ENCODE results near the gene ARHGAP28.
"Not testable (repeated sequence)": the region's sequence is repeated elsewhere in the genome, so short reads cannot be mapped to it uniquely, and the experiment has no call there.

Gene ARHGAP28

GRCh38 chr18:6816154-6816553 is 86.6 kb downstream of the ARHGAP28 start:
- no peak for DNase-seq (ENCODE audit: low read depth in 2 of 2)

- no peak for DNase-seq (ENCODE audit: low read depth in 2 of 2)
These were observed 89.8 kb downstream of the ARHGAP28 start for GRCh38 chr18:6819332-6819731.

DNA sequence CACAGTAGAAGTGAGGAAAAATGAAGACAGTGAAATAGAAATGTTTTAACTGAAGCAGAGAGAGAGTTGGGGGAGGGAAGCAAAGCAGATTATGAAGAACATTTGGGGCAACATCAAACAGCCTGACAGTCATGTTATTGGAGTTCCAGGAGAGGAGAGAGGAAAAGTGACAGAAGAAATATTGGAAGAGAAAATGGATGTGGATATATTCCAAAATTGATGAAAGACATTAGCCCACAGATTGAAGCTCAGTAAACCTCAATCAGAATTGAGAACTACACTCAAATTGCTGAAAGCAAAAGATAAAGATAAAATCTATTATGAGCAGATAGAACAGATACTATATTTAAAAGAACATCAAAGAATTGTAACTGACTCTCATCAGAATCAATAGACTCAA is 90.8 kb downstream of the ARHGAP28 start:
- no peak for DNase-seq (ENCODE audit: low read depth in 2 of 2)

- no peak for DNase-seq (ENCODE audit: low read depth in 2 of 2)
These were observed 91.8 kb downstream of the ARHGAP28 start for GRCh38 chr18:6821356-6821755.

DNA sequence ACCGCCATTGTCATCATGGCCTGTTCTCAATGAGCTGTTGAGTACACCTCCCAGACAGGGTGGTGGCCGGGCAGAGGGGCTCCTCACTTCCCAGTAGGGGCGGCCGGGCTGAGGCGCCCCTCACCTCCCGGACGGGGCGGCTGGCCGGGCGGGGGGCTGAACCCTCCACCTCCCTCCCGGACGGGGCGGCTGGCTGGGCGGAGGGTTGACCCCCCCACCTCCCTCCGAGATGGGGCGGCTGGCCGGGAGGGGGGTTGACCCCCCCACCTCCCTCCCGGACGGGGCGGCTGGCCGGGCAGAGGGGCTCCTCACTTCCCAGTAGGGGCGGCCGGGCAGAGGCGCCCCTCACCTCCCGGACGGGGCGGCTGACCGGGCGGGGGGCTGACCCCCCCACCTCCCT is 97.6 kb downstream of the ARHGAP28 start:
- DNase-seq (ENCODE audit: low read depth in 2 of 2), result not testable (repeated sequence)

DNA sequence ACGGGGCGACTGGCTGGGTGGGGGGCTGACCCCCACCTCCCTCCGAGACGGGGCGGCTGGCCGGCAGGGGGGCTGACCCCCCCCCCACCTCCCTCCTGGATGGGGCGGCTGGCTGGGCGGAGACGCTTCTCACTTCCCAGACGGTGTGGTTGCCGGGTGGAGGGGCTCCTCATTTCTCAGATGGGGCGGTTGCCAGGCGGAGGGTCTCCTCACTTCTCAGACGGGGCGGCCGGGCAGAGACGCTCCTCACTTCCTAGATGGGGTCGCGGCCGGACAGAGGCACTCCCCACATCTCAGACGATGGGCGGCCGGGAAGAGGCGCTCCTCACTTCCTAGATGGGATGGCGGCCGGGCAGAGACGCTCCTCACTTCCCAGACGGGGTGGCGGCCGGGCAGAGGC is 98.0 kb downstream of the ARHGAP28 start:
- not testable (repeated sequence) for DNase-seq (ENCODE audit: low read depth in 2 of 2)

DNA sequence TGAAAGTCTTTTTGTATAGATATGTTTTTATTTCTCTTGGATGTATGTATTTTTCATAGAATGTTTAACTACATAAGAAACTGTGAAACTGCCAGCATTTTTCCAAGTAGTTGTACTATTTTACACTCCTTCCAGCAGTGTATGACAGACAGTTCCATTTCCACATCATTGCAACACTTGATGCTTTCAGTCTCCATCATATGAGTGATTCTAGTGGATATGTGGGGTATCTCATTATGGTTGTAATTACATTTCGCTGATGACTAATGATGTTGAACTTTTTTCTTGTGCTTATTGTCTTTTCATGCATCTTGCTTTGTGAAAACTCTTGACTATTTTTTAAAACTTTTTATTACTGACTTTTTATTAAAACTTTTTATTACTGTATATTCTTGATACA is 101.4 kb downstream of the ARHGAP28 start:
- no peak for DNase-seq (ENCODE audit: low read depth in 2 of 2)

DNA sequence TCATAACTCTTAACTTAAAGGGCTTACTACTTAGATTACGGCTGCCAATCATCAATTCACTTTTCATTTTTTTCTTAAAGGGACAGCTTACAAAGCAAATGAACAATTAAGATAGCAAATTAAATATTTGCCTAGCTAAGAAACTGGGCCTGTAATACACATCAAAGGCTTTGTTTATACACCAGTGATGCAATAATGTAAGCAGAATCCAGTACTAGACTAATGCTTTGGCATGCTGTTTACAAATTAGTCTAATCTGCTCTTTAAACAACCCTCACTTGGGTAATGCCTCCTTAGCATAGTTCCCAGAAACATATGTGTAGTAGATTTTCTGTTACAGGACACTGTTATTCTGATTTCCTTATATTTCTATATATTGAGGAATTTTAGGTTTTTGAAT is 105.8 kb downstream of the ARHGAP28 start:
- DNase-seq (ENCODE audit: low read depth in 2 of 2), result no peak

- no peak for DNase-seq (ENCODE audit: low read depth in 2 of 2)
These were observed 106.8 kb downstream of the ARHGAP28 start for GRCh38 chr18:6836331-6836730.

DNA sequence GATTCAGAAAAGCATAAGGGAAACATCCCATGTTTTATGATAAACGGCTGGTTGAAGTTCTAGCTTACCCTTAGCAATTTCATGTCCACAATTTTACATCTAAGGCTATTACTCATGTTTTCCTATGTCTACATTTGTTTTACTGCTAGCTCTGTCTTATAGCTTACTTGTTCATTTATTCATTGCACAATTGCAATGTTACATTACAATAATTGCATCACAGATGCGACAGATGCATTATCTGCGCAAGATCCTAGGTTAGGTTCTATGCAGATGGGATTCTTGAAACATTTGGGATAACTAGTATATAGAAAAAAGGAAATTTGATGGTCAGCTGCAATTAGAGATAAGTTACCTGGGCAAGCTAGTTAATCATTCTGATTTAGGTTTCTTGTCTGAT is 108.4 kb downstream of the ARHGAP28 start:
- DNase-seq (ENCODE audit: low read depth in 2 of 2), result no peak

- no peak for DNase-seq (ENCODE audit: low read depth in 2 of 2)
These were observed 112.6 kb downstream of the ARHGAP28 start for GRCh38 chr18:6842081-6842480.

GRCh38 chr18:6843308-6843707 is 113.8 kb downstream of the ARHGAP28 start:
- no peak for DNase-seq (ENCODE audit: low read depth in 2 of 2)

GRCh38 chr18:6845521-6845920 is 116.0 kb downstream of the ARHGAP28 start:
- DNase-seq (ENCODE audit: low read depth in 2 of 2), result not testable (repeated sequence)

DNA sequence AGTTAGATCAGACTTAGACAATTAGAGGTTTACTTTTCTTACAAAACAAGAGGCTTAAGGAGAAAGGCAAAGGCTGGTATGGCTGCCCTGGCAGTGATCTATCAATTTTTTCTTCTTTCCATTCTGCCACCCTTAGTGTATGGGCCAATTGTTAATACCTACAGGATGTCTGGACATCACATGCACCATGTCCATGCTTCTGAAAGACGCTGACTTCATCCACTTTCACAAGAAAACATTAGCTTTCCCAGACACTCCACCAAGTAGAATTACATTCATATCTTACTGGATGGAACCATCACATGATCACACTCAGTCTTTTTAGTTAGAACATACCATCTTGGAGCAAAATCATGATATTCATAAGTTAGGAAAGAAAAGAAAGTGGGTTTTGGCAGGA is 120.9 kb downstream of the ARHGAP28 start:
- DNase-seq (ENCODE audit: low read depth in 2 of 2), result no peak

DNA sequence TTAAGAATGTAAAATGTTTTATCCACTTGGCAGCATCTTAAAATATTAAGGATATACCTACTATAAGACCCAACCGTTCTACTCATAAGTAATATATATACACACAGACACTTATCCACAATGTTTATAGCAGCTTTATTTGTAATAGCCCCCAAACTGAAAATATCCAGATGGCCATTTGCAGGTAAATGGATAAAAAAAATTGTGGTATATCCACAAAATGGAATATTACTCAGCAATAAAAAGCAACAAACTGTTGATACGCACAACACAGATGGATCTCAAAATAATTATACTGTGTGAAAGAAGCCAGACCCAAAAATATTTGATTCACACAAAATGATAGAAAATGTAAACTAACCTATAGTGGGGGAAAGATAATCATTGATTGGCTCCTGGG is 122.0 kb downstream of the ARHGAP28 start:
- DNase-seq (ENCODE audit: low read depth in 2 of 2), result no peak

DNA sequence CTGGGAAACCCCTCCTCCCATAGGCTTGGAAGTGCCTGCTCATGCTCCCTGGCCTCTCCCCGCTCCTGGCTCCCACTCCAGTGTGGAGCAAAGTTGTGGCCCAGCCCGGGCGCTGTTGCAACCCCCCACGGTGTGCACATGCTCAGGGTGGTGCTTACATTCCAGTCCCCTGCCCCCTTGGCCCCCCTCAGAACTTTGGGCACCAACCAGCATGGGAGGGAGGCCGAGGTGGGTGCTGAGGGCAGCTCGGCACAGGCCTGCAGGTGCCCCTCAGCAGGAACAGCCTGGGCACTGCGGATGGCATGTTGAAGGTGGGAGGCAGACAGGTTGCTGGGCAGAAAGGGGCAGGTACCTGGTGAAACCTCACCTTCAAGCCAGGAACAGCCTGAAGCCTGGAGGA is 125.3 kb downstream of the ARHGAP28 start:
- no peak for DNase-seq (ENCODE audit: low read depth in 2 of 2)

GRCh38 chr18:6855767-6856166 is 126.3 kb downstream of the ARHGAP28 start:
- DNase-seq (ENCODE audit: low read depth in 2 of 2), result no peak

GRCh38 chr18:6857300-6857699 is 127.8 kb downstream of the ARHGAP28 start:
- DNase-seq (ENCODE audit: low read depth in 2 of 2), result no peak

DNA sequence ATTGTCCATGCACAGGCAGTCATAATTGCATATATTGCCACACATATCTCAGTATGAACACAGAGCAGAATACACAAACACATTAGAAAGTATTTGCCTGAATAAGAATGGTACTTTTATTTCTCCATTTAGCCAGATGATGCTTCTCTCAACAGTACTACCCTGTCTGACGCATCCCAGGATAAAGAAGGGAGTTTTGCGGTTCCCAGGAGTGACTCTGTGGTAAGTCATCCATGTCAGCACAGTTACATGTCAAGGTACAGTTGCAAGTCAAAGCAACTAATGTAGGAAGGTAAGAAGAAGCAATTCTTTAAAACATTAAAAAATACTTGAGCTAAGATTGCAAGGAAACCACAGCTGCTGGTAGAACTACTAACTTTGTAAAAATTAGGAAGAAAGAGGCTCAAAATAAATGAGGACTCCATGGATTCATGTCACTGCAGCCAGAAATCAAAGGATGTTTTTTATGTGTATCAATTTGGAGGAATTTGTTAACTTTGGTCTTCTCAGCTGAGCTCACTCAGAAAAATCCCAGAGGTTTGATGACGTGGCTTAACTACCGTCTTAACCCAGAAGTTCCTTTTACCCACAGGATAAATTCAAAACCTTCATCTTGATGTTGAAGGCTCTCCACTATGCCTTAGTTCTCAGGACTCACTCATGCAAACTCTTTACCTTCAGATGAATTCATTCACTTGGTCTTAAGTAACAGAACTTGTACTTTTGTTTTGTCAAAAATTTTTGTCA is 130.3 kb downstream of the ARHGAP28 start:
- no peak for DNase-seq (ENCODE audit: low read depth in 2 of 2)

DNA sequence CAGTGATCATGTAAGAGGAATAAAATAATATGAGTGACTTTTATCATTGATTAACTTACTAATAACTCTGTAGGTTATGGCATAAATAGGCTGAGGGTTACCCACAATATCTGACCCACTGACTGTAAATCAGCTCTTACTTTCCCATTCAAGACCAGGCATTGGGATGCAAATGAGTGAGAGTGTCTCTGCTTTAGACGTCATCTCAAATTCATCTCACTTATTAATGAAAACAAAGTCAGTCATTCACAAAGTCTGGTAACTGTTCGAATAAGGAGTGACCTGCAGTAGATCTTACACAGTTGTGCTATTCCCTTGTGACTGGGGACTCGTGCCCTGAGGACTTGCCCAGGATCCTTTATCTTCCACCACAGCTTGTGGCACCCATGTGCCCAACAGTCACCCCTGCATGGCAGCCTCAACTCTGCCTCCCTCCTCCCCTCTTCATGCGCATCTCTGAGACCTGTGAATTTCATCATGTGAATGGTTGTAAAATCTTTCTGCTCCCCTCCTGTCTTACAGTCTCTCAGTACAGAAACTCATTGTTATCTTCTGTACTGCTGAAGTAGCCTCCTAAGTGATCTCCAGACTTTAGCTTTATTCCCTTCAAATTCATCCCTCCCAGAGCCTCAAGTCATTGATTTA is 131.4 kb downstream of the ARHGAP28 start:
- DNase-seq (ENCODE audit: low read depth in 2 of 2), result no peak

DNA sequence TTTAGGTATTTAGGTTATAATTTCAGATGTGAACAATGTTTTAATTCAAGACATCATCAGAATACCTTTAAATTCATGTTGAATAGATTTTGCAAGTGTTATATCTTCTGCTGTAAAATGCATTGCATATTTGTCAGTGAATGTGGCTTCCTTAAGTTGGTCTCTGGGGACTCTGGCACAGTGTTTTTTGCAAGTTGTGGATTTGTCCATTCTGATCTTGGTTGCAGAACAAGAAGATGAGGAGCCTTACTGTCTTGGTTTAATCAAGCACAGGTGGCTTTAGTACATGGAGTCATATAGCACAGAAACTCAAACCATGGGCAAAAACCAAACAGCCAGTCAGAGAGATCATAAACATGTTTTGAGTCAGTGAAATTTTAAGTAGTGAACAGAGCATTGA is 135.7 kb downstream of the ARHGAP28 start:
- DNase-seq (ENCODE audit: low read depth in 2 of 2), result no peak

DNA sequence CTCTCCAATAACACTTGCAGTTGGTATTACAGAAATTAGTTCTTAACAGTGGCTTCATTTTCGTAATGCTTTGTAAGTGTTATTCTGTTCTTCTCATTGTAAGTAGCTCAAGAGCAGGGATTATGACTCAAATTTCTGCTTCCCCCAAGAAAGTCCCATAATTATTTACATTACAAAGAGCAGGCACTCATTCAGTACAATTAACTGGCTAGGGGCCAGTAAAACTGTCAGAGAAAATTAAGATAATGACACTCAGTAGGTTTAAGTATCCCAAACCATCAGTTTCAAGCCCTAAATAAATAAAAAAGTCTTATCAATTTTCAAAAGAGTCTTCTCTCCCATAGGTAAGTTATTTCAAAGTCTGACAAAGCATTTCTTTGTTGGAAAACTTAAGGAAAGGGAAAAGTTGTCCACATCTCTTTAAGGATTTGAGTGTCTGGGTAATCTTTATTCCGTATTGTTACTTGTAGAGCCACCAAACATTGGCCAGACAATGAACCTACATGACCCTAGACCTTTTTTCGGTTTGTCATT is 137.1 kb downstream of the ARHGAP28 start:
- no peak for DNase-seq (ENCODE audit: low read depth in 2 of 2)

- no peak for DNase-seq (ENCODE audit: low read depth in 2 of 2)
These were observed 138.5 kb downstream of the ARHGAP28 start for GRCh38 chr18:6868033-6868432.
